OCI-LY1 (cell line): ENCODE measurements around the gene PRKCA.

Source experiments
- EZH2 ChIP-seq: fragments of 200-600 bp; sonication (generic), shearing (Covaris generic); IDR thresholded peaks from 2 replicates; pipeline ENCODE4 v1.8.0; 2017; ENCODE audit warnings: borderline replicate concordance, mixed run types, mild to moderate bottlenecking, antibody characterized with exemption, low read length, moderate library complexity, mixed read lengths
- TF ChIP-seq, protein P1 (sequence below): fragments of 200-600 bp; sonication (generic), shearing (Covaris generic); IDR thresholded peaks from 2 replicates; pipeline ENCODE4 v1.5.1; 2017; ENCODE audit warnings: mild to moderate bottlenecking, antibody characterized with exemption, low read length, moderate library complexity, mixed read lengths

GRCh38 chr17:66285149-66285548, 17.3 kb upstream of the PRKCA start:
- no peak for TF ChIP-seq EZH2
- TF ChIP-seq, protein P1, sequence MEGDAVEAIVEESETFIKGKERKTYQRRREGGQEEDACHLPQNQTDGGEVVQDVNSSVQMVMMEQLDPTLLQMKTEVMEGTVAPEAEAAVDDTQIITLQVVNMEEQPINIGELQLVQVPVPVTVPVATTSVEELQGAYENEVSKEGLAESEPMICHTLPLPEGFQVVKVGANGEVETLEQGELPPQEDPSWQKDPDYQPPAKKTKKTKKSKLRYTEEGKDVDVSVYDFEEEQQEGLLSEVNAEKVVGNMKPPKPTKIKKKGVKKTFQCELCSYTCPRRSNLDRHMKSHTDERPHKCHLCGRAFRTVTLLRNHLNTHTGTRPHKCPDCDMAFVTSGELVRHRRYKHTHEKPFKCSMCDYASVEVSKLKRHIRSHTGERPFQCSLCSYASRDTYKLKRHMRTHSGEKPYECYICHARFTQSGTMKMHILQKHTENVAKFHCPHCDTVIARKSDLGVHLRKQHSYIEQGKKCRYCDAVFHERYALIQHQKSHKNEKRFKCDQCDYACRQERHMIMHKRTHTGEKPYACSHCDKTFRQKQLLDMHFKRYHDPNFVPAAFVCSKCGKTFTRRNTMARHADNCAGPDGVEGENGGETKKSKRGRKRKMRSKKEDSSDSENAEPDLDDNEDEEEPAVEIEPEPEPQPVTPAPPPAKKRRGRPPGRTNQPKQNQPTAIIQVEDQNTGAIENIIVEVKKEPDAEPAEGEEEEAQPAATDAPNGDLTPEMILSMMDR = no peak
